ENCODE measurements around the gene FKBP10. TPM values are rescaled to one million over a fixed set of nuclear protein-coding genes. Genes with fewer than 3 reads are reported as not detected.

Gene FKBP10
- total RNA-seq, 3 donors from 2014 or later: 35.9 to 43.3 (median 39.4) TPM

DNA sequence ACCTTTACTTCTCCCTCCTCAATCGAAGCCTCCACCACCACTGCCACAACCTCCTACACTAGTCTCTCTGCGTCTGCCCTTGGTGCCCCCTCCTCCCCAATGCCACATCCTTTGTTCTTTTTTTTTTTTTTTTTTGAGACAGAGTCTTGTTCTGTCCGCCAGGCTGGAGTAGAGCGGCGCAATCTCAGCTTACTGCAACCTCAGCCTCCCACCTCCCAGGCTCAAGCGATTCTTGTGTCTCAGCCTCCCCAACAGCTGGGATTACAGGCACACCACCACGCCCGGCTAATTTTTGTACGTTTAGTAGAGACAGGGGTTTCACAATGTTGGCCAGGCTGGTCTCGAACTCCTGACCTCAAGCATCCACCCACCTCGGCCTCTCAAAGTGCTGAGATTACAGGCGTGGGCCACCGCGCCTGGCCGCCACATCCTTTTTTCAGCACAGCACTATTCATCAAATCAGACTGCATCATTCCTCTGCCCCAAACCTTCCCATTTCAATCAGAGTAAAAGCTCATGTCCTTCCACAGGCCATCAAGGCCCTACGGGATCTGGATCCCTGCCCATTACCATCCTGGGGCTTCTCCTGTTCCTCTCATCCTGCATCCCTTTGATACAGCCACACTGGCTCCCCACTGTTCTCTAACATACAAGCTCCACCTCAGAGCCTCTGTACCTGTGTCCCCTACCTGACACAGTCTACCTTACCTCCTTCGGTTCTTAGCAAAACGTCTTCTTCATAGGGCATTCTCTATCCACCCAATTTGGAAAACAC is 50.5 kb downstream of the FKBP10 start:
- no peak for DNase-seq (ENCODE audit: low spot score in 2 of 2)
- Histone ChIP-seq H3K9me3 (no peaks in the 10 kb centered on the region), H3K27me3 (no peaks in the 10 kb centered on the region), H3K4me1 (peaks cover 9 to 12% of the 10 kb centered on the region in 2 donors), H3K4me3 (peak overlapping the region in 2 of 3 donors; percentile 96 to 98), H3K27ac (no peak overlapping the region), H3K36me3 (no peaks in the 10 kb centered on the region)
- TF ChIP-seq, protein P1, sequence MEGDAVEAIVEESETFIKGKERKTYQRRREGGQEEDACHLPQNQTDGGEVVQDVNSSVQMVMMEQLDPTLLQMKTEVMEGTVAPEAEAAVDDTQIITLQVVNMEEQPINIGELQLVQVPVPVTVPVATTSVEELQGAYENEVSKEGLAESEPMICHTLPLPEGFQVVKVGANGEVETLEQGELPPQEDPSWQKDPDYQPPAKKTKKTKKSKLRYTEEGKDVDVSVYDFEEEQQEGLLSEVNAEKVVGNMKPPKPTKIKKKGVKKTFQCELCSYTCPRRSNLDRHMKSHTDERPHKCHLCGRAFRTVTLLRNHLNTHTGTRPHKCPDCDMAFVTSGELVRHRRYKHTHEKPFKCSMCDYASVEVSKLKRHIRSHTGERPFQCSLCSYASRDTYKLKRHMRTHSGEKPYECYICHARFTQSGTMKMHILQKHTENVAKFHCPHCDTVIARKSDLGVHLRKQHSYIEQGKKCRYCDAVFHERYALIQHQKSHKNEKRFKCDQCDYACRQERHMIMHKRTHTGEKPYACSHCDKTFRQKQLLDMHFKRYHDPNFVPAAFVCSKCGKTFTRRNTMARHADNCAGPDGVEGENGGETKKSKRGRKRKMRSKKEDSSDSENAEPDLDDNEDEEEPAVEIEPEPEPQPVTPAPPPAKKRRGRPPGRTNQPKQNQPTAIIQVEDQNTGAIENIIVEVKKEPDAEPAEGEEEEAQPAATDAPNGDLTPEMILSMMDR (IDR thresholded peaks at IDR 0.05): no peak
- TF ChIP-seq POLR2AphosphoS5 (IDR thresholded peaks at IDR 0.05) (no peak), POLR2A (IDR thresholded peaks at IDR 0.05) (no peak)
- intact Hi-C loops (cut with DNase I; ENCODE audit: low total_unique reads): no loop called here

GRCh38 chr17:41864498-41864835 is 51.7 kb downstream of the FKBP10 start:
- Histone ChIP-seq H3K4me3 (peak overlapping the region; percentile 96 to 98 (median 97)), H3K36me3 (no peaks in the 10 kb centered on the region), H3K27ac (peak overlapping the region; percentile 93 to 98), H3K27me3 (no peaks in the 10 kb centered on the region), H3K4me1 (peaks cover 9 to 12% of the 10 kb centered on the region in 2 donors), H3K9me3 (no peaks in the 10 kb centered on the region)
- peak in 1 of 2 donors; percentile 41 for DNase-seq (ENCODE audit: low spot score in 2 of 2)
- intact Hi-C loops (cut with DNase I; ENCODE audit: low total_unique reads): no loop called here
- no peak for TF ChIP-seq POLR2A (IDR thresholded peaks at IDR 0.05)
- no peak for TF ChIP-seq POLR2AphosphoS5 (IDR thresholded peaks at IDR 0.05)
- TF ChIP-seq, protein P1 (IDR thresholded peaks at IDR 0.05): no peak

DNA sequence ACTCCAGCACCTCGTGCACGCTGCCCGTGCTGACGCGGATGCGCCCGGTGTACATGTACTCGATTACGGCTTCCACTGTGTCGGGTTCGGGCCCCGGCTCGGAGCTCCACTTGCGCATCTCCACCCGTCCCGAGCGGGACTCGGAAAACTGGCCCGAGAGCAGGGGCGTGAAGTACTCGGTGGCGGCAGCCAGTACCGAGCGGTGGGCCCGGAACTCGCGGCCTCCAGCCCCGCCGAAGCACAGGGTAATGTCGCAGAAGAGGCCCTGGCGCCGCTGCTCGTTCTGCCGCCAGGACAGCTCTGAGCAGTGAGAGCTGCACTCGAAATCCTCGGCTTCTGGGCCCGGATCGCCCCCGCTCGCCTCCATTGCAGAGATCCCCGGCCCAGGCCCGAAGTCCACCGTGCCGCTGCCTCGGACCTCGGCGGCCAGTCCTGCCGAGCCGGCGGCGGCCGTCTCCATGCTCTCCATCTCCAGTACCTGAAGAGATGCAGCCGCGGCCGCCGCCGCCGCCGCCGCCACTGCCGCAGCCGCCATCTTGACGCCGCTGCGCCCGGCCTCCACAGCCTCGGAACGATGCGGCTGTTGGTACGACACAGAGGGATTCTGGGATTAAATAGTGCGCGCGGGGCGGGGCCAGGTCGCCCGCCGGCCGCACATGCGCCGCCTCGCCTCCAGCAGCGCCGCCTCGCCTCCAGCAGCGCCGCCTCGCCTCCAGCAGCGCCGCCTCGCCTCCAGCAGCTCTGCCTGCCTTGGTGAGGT is 52.2 kb downstream of the FKBP10 start, which contains the start of gene KLHL11:
Gene KLHL11 (minus strand): TSS at position 588 of the 760 bp plus-strand sequence. CDS start 53 bp downstream, at position 535.
- TF ChIP-seq POLR2AphosphoS5 (IDR thresholded peaks at IDR 0.05): peak; percentile 81 to 84 (median 82)
- no peak for TF ChIP-seq POLR2A (IDR thresholded peaks at IDR 0.05)
- TF ChIP-seq, protein P1 (IDR thresholded peaks at IDR 0.05): peak in 2 of 3 donors; percentile 9
- intact Hi-C loops (cut with DNase I; ENCODE audit: low total_unique reads): no loop called here

GRCh38 chr17:41865596-41865893 is 52.7 kb downstream of the FKBP10 start:
- no peak for DNase-seq (ENCODE audit: low spot score in 2 of 2)
- Histone ChIP-seq H3K4me1 (peaks cover 9 to 12% of the 10 kb centered on the region in 2 donors), H3K27me3 (no peaks in the 10 kb centered on the region), H3K36me3 (no peaks in the 10 kb centered on the region), H3K4me3 (peak overlapping the region; percentile 96 to 98 (median 97)), H3K9me3 (no peaks in the 10 kb centered on the region), H3K27ac (peak overlapping the region; percentile 93 to 98)
- intact Hi-C loops (cut with DNase I; ENCODE audit: low total_unique reads): no loop called here
- TF ChIP-seq POLR2AphosphoS5 (IDR thresholded peaks at IDR 0.05) (peak in 2 of 3 donors; percentile 0 to 11), POLR2A (IDR thresholded peaks at IDR 0.05) (no peak)
- TF ChIP-seq, protein P1 (IDR thresholded peaks at IDR 0.05): no peak

More for the DNA sequence above, 52.2 kb downstream of the FKBP10 start, which contains the start of gene KLHL11:
- peak within 1 kb of the TSS; percentile 96 to 98 (median 97) for H3K4me3 ChIP-seq
- no peaks in the 10 kb centered on the region for H3K36me3 ChIP-seq
- peaks cover 9 to 12% of the 10 kb centered on the region in 2 donors for H3K4me1 ChIP-seq
- H3K27ac ChIP-seq: peak within 1 kb of the TSS; percentile 93 to 98
- H3K9me3 ChIP-seq: no peaks in the 10 kb centered on the region
- H3K27me3 ChIP-seq: no peaks in the 10 kb centered on the region
- peak; percentile 82 to 87 for DNase-seq (ENCODE audit: low spot score in 2 of 2)

- Histone ChIP-seq H3K36me3 (no peaks in the 10 kb centered on the region), H3K4me1 (peaks cover 5 to 8% of the 10 kb centered on the region in 2 donors), H3K27ac (no peak overlapping the region), H3K4me3 (no peak overlapping the region), H3K27me3 (no peaks in the 10 kb centered on the region), H3K9me3 (no peaks in the 10 kb centered on the region)
- DNase-seq (ENCODE audit: low spot score in 2 of 2): no peak
- intact Hi-C loops (cut with DNase I; ENCODE audit: low total_unique reads): no loop called here
- TF ChIP-seq, protein P1 (IDR thresholded peaks at IDR 0.05): no peak
- TF ChIP-seq POLR2AphosphoS5 (IDR thresholded peaks at IDR 0.05) (no peak), POLR2A (IDR thresholded peaks at IDR 0.05) (no peak)
Observed at GRCh38 chr17:41868568-41868967, 55.8 kb downstream of the FKBP10 start.

Measured in breast epithelium (tissue), 4 donors.